GM23248 (cell line): Measurements from ENCODE around the gene TPM2. TPM values are rescaled to one million over a fixed set of nuclear protein-coding genes. Genes with fewer than 3 reads are reported as not detected.

Experiments
- DNase-seq: peaks from one replicate; pipeline ENCODE4 v3.0.0-alpha.2; 2015
- H2AFZ ChIP-seq: fragments of 200-600 bp; sonication (generic); 2 replicates; pipeline ENCODE4 v1.6.1; 2016; ENCODE audit warnings: antibody characterized with exemption
- H3F3A ChIP-seq: fragments of 200-600 bp; sonication (generic); 2 replicates; pipeline ENCODE4 v1.6.1; 2016; ENCODE audit warnings: mild to moderate bottlenecking, antibody characterized with exemption, mixed run types; ENCODE audit not compliant: insufficient read depth
- H3K27ac ChIP-seq: fragments of 200-600 bp; sonication (generic); 2 replicates; pipeline ENCODE4 v1.5.1; 2016; ENCODE audit warnings: mild to moderate bottlenecking
- H3K27me3 ChIP-seq: fragments of 200-600 bp; sonication (generic); replicated peaks from 2 replicates; pipeline ENCODE4 v1.6.1; 2016; ENCODE audit warnings: mild to moderate bottlenecking; ENCODE audit not compliant: insufficient read depth
- H3K36me3 ChIP-seq: fragments of 200-600 bp; sonication (generic); 2 replicates; pipeline ENCODE4 v1.6.1; 2016; ENCODE audit warnings: low read depth, mild to moderate bottlenecking
- H3K4me1 ChIP-seq: fragments of 200-600 bp; sonication (generic); 2 replicates; pipeline ENCODE4 v1.6.1; 2016; ENCODE audit warnings: mild to moderate bottlenecking; ENCODE audit not compliant: insufficient read depth
- H3K4me2 ChIP-seq: fragments of 200-600 bp; sonication (generic); one replicate; pipeline ENCODE4 v1.6.1; 2016; ENCODE audit warnings: mild to moderate bottlenecking; ENCODE audit not compliant: unreplicated experiment
- H3K4me3 ChIP-seq: fragments of 200-600 bp; sonication (generic); 2 replicates; pipeline ENCODE4 v1.5.1; 2016; ENCODE audit warnings: mild to moderate bottlenecking
- H3K79me2 ChIP-seq: fragments of 200-600 bp; sonication (generic); 2 replicates; pipeline ENCODE4 v1.6.1; 2016; ENCODE audit warnings: mild to moderate bottlenecking; ENCODE audit not compliant: insufficient read depth
- H3K9ac ChIP-seq: fragments of 200-600 bp; sonication (generic); 2 replicates; pipeline ENCODE4 v1.6.1; 2016; ENCODE audit warnings: mild to moderate bottlenecking
- H3K9me2 ChIP-seq: fragments of 200-600 bp; sonication (generic); 2 replicates; pipeline ENCODE4 v1.6.1; 2016; ENCODE audit warnings: mixed run types, mild to moderate bottlenecking, moderate library complexity; ENCODE audit not compliant: insufficient read depth
- H3K9me3 ChIP-seq: fragments of 200-600 bp; sonication (generic); one replicate; pipeline ENCODE4 v1.6.1; 2017; ENCODE audit warnings: low read depth
- H4K20me1 ChIP-seq: fragments of 200-600 bp; sonication (generic); 2 replicates; pipeline ENCODE4 v1.6.0; 2016; ENCODE audit not compliant: insufficient read depth
- EZH2 ChIP-seq: fragments of 200-600 bp; sonication (generic); IDR thresholded peaks from 2 replicates; pipeline ENCODE4 v1.6.1; 2018; ENCODE audit warnings: antibody characterized with exemption, mild to moderate bottlenecking; ENCODE audit not compliant: insufficient read depth, poor library complexity, severe bottlenecking
- EZH2phosphoT487 ChIP-seq: fragments of 200-600 bp; sonication (generic); IDR thresholded peaks from 2 replicates; pipeline ENCODE4 v1.6.1; 2018; ENCODE audit warnings: antibody characterized with exemption, moderate library complexity, mild to moderate bottlenecking, low read depth; ENCODE audit not compliant: insufficient read depth
- WGBS, 2 experiments: methylation state at CpG; one replicate each; pipeline ENCODE4 v1.1.6; 2015 to 2017; ENCODE audit warnings: low lambda C conversion rate in 2 of 2, low coverage in 1 of 2; ENCODE audit errors: missing lambda C conversion rate in 2 of 2; 5-methylcytosine and 5-hydroxymethylcytosine counted together
- in situ Hi-C: fragments of 300-500 bp; cut with MboI; formaldehyde crosslinking; loops from 2 replicates; pipeline ENCODE4 v1.15.0; 2020
- polyA plus RNA-seq: library from polyadenylated mRNA; unstranded; fragments of >200 nt; fragmentation: Nextera tagmentation; extraction: Ambion mirVana; gene quantifications from 2 replicates; pipeline ENCODE4 v1.2.1, GENCODE V29; 2016
- total RNA-seq: library from RNA; depleted of rRNA; stranded (reverse); fragments of >200 nt; shearing (Covaris generic); gene quantifications from 2 replicates; pipeline ENCODE4 v1.2.3, GENCODE V29; 2014

Gene TPM2
- total and polyA plus RNA-seq, 2 experiments from 2014 or later: 1,625 to 3,527 TPM

DNA sequence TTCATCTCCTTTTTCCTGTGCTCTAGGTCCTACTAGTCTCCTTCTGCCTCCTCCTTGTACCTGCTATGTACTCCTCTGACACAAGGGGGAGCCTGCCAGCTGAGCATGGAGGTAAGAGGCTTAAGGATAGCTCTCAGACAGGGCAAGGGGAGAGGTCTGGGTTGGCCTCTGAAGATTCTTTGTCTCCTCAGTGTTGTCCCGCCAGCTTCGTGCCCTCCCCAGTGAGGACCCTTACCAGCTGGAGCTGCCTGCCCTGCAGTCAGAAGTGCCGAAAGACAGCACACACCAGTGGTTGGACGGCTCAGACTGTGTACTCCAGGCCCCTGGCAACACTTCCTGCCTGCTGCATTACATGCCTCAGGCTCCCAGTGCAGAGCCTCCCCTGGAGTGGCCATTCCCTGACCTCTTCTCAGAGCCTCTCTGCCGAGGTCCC is 46.5 kb upstream of the TPM2 start:
- peaks cover 51% of the 10 kb centered on the region for H3K79me2 ChIP-seq
- H2AFZ ChIP-seq: no peak overlapping the region
- H3K9me3 ChIP-seq: no peaks in the 10 kb centered on the region
- no peak overlapping the region for H3K4me2 ChIP-seq
- peaks cover 34% of the 10 kb centered on the region for H3K36me3 ChIP-seq
- peak; percentile 82 for DNase-seq
- H3K9me2 ChIP-seq: no peaks in the 10 kb centered on the region
- peak overlapping the region; percentile 17; the same call in 1 of the 2 replicates for H3K9ac ChIP-seq
- H3K4me3 ChIP-seq: no peak overlapping the region
- 33 to 39% methylated on average over 5 of the region's 5 CpGs for WGBS, 2 experiments
- H3K4me1 ChIP-seq: peaks cover 14% of the 10 kb centered on the region
- in situ Hi-C loops: no loop called here
- peak overlapping the region; percentile 45 for H3K27ac ChIP-seq
- H4K20me1 ChIP-seq: no peaks in the 10 kb centered on the region
- no peak for TF ChIP-seq EZH2
- no peak for TF ChIP-seq EZH2phosphoT487
- H3K27me3 ChIP-seq: no peaks in the 10 kb centered on the region
- H3F3A ChIP-seq: peaks cover 38% of the 10 kb centered on the region

- Histone ChIP-seq H3K9ac (peak overlapping the region; percentile 95), H3K9me3 (no peaks in the 10 kb centered on the region), H3K27ac (peak overlapping the region; percentile 89), H4K20me1 (no peaks in the 10 kb centered on the region), H3K9me2 (no peaks in the 10 kb centered on the region), H3K4me3 (peak overlapping the region; percentile 96), H3K27me3 (no peaks in the 10 kb centered on the region), H3F3A (peaks cover 60% of the 10 kb centered on the region), H3K36me3 (peaks cover 34% of the 10 kb centered on the region), H3K79me2 (peaks cover 72% of the 10 kb centered on the region), H2AFZ (no peak overlapping the region), H3K4me1 (peaks cover 25% of the 10 kb centered on the region), H3K4me2 (peak overlapping the region; percentile 91)
- TF ChIP-seq EZH2phosphoT487 (no peak), EZH2 (no peak)
- DNase-seq: peak; percentile 68
- in situ Hi-C loops: no loop called here
- WGBS, 2 experiments: 81 to 83% methylated on average over 3 of the region's 3 CpGs
Measured at GRCh38 chr9:35734096-35734495, 44.4 kb upstream of the TPM2 start.

GRCh38 chr9:35732800-35733541 is 43.2 kb upstream of the TPM2 start:
- peaks cover 34% of the 10 kb centered on the region for H3K36me3 ChIP-seq
- H3F3A ChIP-seq: peaks cover 70% of the 10 kb centered on the region
- in situ Hi-C loops: no loop called here
- peak overlapping the region; percentile 95 for H3K9ac ChIP-seq
- TF ChIP-seq EZH2: no peak
- TF ChIP-seq EZH2phosphoT487: no peak
- no peaks in the 10 kb centered on the region for H4K20me1 ChIP-seq
- H3K27ac ChIP-seq: peak overlapping the region; percentile 89
- peaks cover 34% of the 10 kb centered on the region for H3K4me1 ChIP-seq
- peak overlapping the region; percentile 96 for H3K4me3 ChIP-seq
- H3K9me3 ChIP-seq: no peaks in the 10 kb centered on the region
- no peaks in the 10 kb centered on the region for H3K9me2 ChIP-seq
- peaks cover 80% of the 10 kb centered on the region for H3K79me2 ChIP-seq
- H3K4me2 ChIP-seq: peak overlapping the region; percentile 91
- peak overlapping the region; percentile 74 for H2AFZ ChIP-seq
- no peaks in the 10 kb centered on the region for H3K27me3 ChIP-seq
- DNase-seq: peak; percentile 69
- WGBS, 2 experiments: 2 to 3% methylated on average over 14 of the region's 14 CpGs

- Histone ChIP-seq H3K27me3 (no peaks in the 10 kb centered on the region), H3K27ac (peak within 1 kb of the TSS; percentile 89), H4K20me1 (no peaks in the 10 kb centered on the region), H3K9me3 (no peaks in the 10 kb centered on the region), H3K9ac (peak within 1 kb of the TSS; percentile 95), H3K79me2 (peaks cover 87% of the 10 kb centered on the region), H3F3A (peaks cover 77% of the 10 kb centered on the region), H3K4me3 (peak within 1 kb of the TSS; percentile 96), H3K4me1 (peaks cover 41% of the 10 kb centered on the region), H3K36me3 (peaks cover 29% of the 10 kb centered on the region), H3K9me2 (no peaks in the 10 kb centered on the region), H2AFZ (peak within 1 kb of the TSS; percentile 74), H3K4me2 (peak within 1 kb of the TSS; percentile 100)
- DNase-seq: peak; percentile 100
- in situ Hi-C loops: no loop called here
- TF ChIP-seq EZH2phosphoT487 (no peak), EZH2 (no peak)
- 1% methylated on average over 43 to 47 of the region's 49 CpGs for whole genome bisulfite sequencing, 2 experiments
Measured at GRCh38 chr9:35732185-35732799, 42.6 kb upstream of the TPM2 start, which contains the start of the genes CREB3 and TLN1. Gene CREB3, plus strand, starts transcription at chr9:35732666. Its CDS starts 107 bp downstream, at chr9:35732773. Gene TLN1, minus strand, starts transcription at chr9:35732195. Its CDS starts 6,501 bp downstream, at chr9:35725694.
